NB4 (cell line): ENCODE data around the gene INO80.

Experiments used
- CTCF ChIP-seq: IDR thresholded peaks from one replicate; pipeline ENCODE4 v1.5.1; 2012; ENCODE audit warnings: low read depth, low read length
- POLR2A ChIP-seq: IDR thresholded peaks from 2 replicates; pipeline ENCODE4 v1.6.1; 2011; ENCODE audit warnings: mild to moderate bottlenecking; ENCODE audit not compliant: insufficient read length; ENCODE audit errors: extremely low read depth

GRCh38 chr15:41125063-41125669 is 9.1 kb upstream of the INO80 start:
- TF ChIP-seq CTCF (no peak), POLR2A (no peak)
